Endometrium (tissue), 2 donors: ENCODE measurements around the gene ENOX1.

Experiments
- FAIRE-seq: peaks from 2 replicates; lab custom pipeline; 2012; peaks lifted over from hg19 to GRCh38; lab: Jason Lieb, UNC
- donor health status: control.
- donor health status: control.

The ENOX1 gene

GRCh38 chr13:43744261-43745031 is 42.3 kb downstream of the ENOX1 start:
- no peak for FAIRE-seq

- no peak for FAIRE-seq
Measured at GRCh38 chr13:43742911-43743310, 43.9 kb downstream of the ENOX1 start.

GRCh38 chr13:43737392-43737923 is 49.3 kb downstream of the ENOX1 start:
- no peak for FAIRE-seq

- no peak for FAIRE-seq
Measured at GRCh38 chr13:43732726-43733125, 54.0 kb downstream of the ENOX1 start.

- no peak for FAIRE-seq
Measured at GRCh38 chr13:43731296-43731695, 55.5 kb downstream of the ENOX1 start.

- FAIRE-seq = no peak
Measured at GRCh38 chr13:43730642-43731041, 56.1 kb downstream of the ENOX1 start.

- FAIRE-seq = no peak
Measured at GRCh38 chr13:43728421-43728820, 58.4 kb downstream of the ENOX1 start.

- no peak for FAIRE-seq
Measured at GRCh38 chr13:43727856-43728255, 58.9 kb downstream of the ENOX1 start.

- FAIRE-seq = no peak
Measured at GRCh38 chr13:43725460-43725859, 61.3 kb downstream of the ENOX1 start.

- no peak for FAIRE-seq
Measured at GRCh38 chr13:43720780-43721397, 65.9 kb downstream of the ENOX1 start.

GRCh38 chr13:43698758-43699157 is 88.0 kb downstream of the ENOX1 start:
- FAIRE-seq = no peak

- no peak for FAIRE-seq
Measured at GRCh38 chr13:43698009-43698408, 88.8 kb downstream of the ENOX1 start.

GRCh38 chr13:43697323-43697722 is 89.4 kb downstream of the ENOX1 start:
- no peak for FAIRE-seq

- no peak for FAIRE-seq
Measured at GRCh38 chr13:43694146-43694664, 92.6 kb downstream of the ENOX1 start.

- FAIRE-seq = no peak
Measured at GRCh38 chr13:43693639-43694038, 93.1 kb downstream of the ENOX1 start.

- no peak for FAIRE-seq
Measured at GRCh38 chr13:43688227-43688907, 98.4 kb downstream of the ENOX1 start.

GRCh38 chr13:43687038-43687437 is 99.7 kb downstream of the ENOX1 start:
- FAIRE-seq = no peak

- FAIRE-seq = no peak
Measured at GRCh38 chr13:43686557-43686956, 100.2 kb downstream of the ENOX1 start.

GRCh38 chr13:43684963-43685725 is 101.6 kb downstream of the ENOX1 start:
- FAIRE-seq = no peak

- FAIRE-seq = no peak
Measured at GRCh38 chr13:43682701-43683100, 104.1 kb downstream of the ENOX1 start.

GRCh38 chr13:43676320-43676719 is 110.5 kb downstream of the ENOX1 start:
- FAIRE-seq = no peak

GRCh38 chr13:43675577-43675976 is 111.2 kb downstream of the ENOX1 start:
- FAIRE-seq = no peak
